GM21390 (cell line): ENCODE results near the gene PARP3.

Experiments used
- ATAC-seq: cut with Tn5 transposase; IDR thresholded peaks from one replicate; pipeline ENCODE4 v1.9.1; 2021; ENCODE audit not compliant: unreplicated experiment

PARP3 gene

DNA sequence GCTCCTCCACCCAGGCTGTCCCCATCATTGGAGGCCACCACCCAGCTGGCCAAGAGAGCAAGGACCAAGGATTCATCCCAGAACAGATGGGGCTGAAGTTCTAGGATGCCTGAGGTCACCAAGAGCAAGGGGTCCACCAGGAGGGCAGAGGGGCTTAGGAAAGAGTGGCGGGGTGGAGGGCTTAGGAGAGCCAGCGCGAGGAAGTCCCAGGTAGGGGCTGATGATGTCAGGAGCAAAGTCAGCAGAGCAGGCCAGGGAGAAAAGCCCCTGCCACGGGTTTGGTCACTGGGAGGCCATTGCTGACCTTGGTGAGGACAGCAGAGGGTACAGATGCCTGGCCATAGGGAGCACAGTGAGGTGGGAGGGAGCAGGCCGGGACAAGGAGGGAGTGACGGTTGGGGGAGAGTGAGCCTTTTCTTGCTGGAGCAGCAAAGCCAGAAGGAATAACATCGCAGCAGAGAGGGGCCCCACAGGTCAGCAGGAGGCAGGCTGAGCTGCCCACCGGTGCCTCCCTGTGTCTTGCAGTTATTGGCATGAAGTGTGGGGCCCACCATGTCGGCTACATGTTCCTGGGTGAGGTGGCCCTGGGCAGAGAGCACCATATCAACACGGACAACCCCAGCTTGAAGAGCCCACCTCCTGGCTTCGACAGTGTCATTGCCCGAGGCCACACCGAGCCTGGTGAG lies 5.2 kb downstream of the PARP3 start:
- ATAC-seq, result no peak

DNA sequence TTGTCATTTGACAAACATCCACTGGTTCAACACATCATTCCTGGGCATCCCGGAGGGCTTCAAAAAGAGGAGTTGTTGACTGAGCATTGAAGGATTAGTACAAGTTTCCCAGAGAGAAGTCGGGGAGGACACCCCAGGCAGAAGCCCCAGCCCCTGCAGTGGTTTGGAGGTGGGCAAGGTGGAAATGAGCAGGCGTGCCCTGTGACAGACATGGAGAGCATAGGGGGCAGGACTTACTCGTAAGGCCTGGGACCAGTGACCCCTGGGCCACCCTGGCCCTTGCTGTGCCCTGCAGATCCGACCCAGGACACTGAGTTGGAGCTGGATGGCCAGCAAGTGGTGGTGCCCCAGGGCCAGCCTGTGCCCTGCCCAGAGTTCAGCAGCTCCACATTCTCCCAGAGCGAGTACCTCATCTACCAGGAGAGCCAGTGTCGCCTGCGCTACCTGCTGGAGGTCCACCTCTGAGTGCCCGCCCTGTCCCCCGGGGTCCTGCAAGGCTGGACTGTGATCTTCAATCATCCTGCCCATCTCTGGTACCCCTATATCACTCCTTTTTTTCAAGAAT lies 5.9 kb downstream of the PARP3 start:
- ATAC-seq, result no peak

GRCh38 chr3:51949121-51949520 lies 7.0 kb downstream of the PARP3 start:
- no peak for ATAC-seq

GRCh38 chr3:51950899-51951298 lies 8.7 kb downstream of the PARP3 start:
- ATAC-seq, result no peak

- no peak for ATAC-seq
Observed at GRCh38 chr3:51953445-51953844, 11.3 kb downstream of the PARP3 start.

DNA sequence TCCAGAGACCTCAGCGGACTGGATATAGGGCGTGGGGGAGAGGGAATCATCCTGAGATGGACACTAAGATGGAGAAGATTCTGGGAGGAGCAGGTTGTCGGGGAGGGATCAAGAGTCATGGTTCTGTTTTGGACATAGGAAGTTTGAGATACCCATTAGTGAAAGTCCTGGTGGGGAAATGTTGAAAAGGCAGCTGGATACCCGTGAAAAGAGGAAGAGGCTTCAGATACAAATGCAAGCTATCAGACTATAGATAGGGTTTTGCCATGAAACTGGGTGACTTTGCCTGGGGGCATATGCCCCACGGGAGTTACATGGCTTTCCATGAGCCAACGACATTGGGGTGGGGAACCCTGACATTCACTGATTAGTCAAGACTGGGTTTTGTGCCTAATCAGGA lies 11.9 kb downstream of the PARP3 start:
- ATAC-seq, result no peak

GRCh38 chr3:51954713-51955112 lies 12.6 kb downstream of the PARP3 start:
- ATAC-seq, result no peak

- ATAC-seq, result no peak
Observed at GRCh38 chr3:51955175-51955892, 13.2 kb downstream of the PARP3 start, which contains the start of gene GPR62. GPR62 (plus strand) TSS chr3:51955381; CDS start chr3:51955653, 272 bp downstream.

GRCh38 chr3:51955893-51956770 lies 14.0 kb downstream of the PARP3 start:
- no peak for ATAC-seq

GRCh38 chr3:51957520-51958205 lies 15.5 kb downstream of the PARP3 start:
- ATAC-seq, result no peak

DNA sequence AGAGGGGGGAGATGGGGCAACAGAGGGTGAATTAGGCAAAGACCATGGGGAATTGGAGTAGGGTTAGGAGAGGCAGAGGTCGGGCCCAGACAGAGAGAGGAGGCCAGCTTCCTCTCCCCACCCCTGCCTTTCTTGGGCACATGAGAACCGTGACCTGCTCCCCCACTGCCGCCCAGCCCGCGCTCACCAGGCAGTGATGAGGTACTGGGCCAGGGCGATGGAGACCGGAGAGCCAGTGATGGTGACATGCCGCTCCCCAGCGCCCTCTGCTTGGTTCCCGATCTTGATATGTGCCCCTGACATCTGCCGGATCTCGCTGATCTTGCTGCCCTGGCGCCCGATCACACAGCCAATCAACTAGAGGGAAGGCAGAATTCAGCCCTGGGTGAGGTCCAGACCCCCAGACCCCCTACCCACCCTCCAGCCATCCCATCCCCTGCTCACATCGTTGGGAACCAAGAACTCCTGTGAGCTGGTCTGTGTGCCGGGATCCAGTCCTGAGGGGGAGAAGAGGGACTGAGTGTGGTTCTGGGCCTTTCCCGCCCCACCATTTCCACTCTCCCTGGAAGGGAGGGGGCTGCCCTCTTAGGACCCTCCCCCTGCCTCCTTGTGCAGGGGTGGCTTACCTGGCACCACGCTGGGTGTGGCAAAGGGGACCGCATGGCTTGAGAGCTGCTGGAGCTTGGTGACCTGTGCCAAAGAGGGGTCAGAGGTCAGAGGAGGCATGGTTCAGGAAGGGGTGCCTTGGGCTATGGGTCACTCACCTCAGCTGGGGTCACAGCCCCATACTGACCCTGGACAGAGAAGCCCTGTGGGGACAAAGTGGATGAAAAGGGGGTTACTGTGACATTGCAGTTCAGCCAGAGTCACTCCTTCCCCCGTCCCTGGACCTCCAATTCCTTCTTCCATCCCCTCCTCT lies 16.7 kb downstream of the PARP3 start:
- no peak for ATAC-seq

DNA sequence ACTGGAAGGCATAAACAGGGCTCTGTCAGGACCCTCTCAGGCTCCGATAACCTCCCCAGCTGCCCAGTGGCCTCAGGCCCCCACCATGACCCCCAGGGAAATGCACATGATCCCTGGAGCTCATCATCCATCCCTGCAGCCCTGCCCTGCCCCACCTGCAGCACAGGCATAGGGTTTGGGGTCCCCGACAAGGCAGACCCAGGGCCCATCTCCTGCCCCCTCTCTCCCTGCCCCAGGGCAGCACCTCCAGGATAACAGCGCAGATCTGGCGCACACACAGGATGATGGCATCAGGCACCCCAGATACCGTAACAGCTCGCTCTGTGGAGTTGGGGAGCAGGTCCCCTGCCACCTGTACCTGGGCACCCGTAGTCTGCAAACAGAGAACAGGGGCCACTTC lies 17.5 kb downstream of the PARP3 start:
- no peak for ATAC-seq

DNA sequence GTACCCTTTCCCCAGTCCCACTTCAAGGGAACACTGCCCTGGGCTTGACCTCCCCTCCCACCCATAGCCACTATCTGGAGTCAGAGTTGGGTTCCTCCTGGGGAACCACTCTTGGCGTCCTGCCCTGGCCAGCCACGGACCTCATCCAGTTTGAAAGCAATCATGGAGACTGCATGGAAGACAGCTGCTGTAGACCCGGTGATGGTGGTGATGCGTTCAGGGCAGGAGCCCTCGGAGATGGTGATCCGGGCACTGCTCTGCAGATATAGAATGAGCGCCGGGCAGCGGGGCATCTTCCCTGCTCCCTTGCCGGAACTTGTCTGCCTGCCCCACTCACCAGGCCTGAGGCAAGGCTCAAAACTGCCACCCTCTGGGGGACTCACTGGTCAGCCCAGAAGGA lies 18.2 kb downstream of the PARP3 start:
- ATAC-seq, result no peak

GRCh38 chr3:51961011-51961410 lies 18.8 kb downstream of the PARP3 start:
- ATAC-seq, result no peak

GRCh38 chr3:51961602-51962569 lies 19.7 kb downstream of the PARP3 start:
- no peak for ATAC-seq

DNA sequence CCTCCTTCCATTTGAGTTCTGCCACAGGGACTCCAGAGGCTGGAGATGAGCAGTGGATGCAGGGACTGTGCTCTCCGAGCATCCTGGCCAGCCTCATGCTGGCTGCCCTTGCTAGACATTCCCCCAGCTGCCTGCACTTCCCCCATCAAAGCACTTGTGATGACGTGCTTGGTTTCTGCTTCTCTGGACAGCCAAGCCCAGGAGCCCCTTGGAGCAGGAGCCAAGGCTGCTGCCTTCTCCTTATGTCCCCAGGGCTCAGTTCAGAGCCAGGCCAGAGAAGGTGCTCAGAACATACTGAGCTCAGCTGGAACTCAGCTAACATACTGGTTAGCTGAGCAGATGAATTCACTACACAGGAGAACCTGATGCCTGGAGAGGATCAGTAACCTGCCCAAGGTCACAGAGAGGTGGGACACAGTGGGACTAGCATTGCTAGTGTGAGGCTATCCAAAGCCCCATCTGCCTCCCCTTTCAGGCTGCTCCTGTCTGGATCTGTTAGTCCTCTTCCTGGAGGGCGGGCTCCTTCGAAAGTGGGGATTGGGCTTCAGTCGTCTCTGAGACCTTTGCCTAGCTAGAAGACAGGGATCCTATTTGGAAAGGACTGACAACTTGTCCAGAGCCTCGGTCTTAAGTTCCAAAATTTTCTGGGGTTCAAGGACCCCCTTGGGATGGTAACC lies 20.8 kb downstream of the PARP3 start:
- no peak for ATAC-seq

DNA sequence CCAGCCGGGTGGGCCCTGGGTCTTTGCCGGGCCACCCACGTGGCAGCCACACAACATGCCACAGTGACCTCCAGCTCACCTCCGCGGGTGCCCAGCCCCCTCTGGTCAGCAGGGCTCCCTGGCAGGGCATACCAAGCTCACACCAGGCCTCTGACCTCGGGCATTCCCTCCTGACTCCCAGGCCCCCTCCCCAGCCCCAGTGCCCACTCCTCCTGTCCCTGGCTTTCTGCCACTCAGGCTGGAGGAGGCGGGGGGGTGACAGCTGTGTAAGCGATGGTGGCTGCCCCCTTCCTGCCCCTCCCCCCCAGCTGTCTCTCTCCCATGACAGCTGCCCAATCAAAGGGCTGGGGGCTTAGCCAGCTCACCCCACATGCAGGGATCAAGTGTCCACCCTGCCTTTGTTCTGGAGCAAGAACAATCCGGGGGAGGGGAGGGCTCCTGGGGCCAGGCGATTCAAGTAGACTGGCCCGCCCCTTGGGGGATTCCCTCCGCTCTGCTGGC lies 21.8 kb downstream of the PARP3 start:
- no peak for ATAC-seq

DNA sequence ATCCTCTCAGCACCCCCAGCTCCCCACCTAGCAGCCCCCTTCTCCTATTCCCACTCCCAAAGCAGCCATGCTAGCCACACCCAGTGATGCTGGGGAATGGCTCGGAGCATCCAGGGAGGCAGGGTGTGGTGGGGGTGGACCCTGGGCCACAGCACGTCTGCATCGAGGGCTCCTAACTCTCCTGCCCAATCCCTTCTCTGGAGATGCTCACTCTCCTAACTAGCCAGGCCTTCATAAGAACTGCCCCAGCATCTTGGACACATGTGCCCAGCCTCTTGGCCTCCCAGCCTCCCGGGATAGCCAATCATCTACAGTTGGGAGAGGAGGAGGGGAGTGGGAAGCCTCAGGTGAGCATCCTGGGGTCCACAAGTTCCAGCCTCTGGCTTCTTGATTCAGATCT lies 22.4 kb downstream of the PARP3 start:
- no peak for ATAC-seq
